NCI-H226 (cell line): ENCODE measurements around the gene OPRPN.

Experiments used
- DNase-seq: peaks from one replicate; pipeline ENCODE4 v3.0.0-alpha.2; 2015

OPRPN gene, protein sequence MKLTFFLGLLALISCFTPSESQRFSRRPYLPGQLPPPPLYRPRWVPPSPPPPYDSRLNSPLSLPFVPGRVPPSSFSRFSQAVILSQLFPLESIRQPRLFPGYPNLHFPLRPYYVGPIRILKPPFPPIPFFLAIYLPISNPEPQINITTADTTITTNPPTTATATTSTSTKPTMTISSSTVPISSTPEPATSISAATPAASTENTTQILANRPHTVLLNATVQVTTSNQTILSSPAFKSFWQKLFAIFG

DNA sequence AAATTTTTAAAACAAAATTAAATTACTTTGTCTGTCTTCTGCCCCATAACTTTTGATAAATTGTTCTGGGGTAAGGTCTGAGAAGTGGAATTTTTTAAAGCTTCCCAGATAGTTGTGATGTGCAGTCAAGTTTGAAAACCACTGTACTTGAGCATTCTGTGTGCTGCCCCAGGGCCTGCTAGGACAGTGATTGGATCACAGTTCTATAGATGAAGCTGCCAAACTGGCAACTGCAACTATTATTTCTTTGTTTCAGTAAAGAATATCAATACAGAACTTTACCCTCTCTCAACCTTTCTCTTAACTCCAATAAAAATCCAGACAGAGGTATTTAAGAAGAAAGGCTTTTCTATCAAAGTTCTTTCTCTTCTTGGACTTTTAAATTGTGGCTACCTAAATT, at the start of gene OPRPN:
Gene OPRPN (plus strand): TSS at position 361 of the 400 bp plus-strand sequence. CDS start 1,346 bp downstream, outside the sequence.
- DNase-seq, result no peak

DNA sequence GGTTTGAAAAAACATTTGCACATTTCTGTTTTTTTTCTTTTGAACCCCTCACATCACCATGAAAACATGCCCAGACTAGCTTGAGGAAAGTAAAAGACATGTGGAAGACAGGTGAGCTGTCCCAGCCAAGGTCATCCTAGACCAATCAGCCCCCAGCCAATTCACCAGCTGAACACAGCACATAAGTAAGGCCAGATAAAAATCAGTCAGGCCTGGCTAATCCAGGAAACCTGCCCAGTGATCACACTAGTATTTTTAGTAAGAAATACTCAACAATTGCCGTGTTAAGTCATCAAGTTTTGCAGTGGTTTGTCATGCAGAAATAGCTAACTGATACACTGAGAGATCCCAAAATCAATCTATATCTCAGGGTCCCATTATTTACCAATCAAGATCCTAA, 41.6 kb upstream of the OPRPN start:
- no peak for DNase-seq

DNA sequence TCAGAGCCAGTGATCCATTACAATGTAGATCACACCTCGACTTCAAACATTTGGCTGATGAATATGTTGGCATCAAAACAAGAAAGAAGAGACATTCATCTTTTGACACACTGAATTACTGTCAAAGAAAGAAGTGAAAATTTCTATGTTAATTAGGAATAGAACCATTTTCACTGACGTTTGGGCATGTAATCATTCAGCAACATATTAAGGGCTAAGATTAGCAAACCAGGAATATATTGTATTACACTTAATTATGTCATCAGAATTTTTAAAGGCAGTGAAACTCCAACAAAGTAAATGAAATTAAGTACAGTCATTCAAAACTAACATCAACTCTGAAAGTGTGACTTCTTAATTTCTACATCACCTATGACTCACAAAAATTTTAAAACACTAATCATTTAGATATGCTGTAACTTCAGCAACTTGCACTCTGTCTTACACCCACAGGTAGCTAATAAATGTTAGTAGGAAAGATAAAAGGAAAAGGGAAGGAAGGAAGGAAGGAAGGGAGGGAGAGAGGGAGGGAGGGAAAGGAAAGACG, 38.6 kb upstream of the OPRPN start:
- DNase-seq, result no peak

DNA sequence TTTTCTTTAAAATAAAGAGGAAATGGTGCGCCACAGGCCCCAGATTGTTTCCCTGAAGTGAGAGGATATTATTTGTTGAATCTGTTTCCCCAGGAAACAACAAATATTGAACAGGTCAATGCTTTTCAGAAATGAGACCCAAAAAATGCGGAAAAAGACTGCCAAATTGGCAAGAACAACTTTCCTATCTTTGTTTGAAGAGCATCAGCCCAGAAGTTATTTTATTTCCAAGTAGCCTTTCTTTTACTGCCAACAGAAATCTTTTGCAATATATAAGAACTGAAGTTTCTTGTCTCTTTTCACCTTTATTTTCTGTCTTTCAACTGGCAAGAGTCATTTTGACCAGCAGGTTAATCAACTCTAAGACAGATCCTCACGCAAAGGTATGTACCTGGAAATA, 37.3 kb upstream of the OPRPN start, which contains the start of gene SMR3A:
Gene SMR3A (plus strand): TSS at position 301 of the 400 bp plus-strand sequence. CDS start 1,356 bp downstream, outside the sequence.
- DNase-seq, result no peak

DNA sequence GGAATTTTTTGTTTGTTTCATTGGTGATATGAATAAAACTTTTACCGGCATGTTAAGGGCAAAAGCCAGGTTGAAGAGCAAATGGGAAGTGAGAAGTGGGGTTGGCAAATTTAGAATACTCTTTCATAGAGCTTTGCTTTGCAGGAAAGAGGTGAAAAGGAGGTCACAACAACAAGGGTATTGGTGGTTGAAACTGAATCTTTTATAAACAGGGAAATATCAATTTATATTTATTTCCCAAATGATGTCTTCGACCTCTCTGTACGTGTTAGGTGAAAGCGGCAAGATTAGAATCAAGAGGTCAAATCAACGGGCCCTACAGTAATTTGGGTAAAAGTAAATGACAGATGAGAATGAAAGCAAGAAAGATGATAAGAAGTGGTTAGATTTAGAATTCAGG, 33.7 kb upstream of the OPRPN start:
- no peak for DNase-seq

DNA sequence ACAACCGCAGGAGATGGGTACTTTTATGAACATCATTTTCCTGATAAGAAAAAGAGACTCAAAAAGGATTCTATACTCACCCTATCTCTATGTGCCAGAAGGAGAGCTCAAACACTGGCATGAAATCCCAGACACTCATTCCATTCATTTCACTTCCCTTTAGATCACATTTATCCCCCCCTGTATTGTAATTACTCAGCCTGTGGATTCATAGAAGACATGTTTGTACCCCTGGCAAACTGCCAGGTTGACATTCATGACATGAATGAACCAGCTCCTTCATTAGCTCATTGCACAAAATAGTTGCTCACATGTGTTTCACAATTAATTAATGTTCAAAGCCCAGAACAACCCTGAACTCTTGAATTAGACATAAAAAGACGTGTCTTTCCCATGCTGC, 32.3 kb upstream of the OPRPN start:
- DNase-seq, result peak; percentile 30

DNA sequence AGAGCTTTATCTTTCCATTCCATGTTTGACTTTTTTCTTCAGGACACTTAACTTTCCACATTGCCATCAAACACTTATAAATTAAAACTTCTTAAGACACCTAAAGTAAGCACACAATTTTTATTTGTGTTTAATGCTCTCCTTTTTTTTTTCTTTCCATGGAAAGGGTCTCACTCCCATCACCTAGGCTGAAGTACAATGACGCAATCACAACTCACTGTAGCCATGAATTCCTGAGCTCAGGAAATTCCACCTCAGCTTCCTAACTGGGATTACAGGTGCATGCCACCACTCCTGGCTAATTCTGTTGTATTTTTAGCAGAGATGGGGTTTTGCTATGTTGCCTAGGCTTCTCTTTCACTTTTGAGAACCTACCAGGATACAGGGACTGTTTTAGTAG, 29.9 kb upstream of the OPRPN start:
- DNase-seq, result peak; percentile 9

DNA sequence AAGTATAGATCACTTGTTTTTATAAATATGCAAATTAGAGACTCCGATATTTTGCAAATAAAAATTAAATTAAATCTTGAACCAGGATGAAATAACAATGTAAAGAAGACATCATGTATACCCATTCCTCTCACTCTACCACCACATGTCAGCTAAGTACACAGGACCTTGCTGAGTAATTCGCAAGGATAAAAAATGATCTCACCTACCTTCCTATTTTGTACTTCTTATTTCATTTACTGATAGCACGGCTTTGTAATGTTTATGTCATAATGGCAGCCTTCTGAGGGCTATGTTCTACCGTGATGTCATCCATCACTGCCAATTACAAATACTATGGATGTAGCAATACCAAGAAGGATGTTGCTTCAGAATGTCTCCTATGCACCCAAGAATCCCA, 25.8 kb upstream of the OPRPN start:
- no peak for DNase-seq

DNA sequence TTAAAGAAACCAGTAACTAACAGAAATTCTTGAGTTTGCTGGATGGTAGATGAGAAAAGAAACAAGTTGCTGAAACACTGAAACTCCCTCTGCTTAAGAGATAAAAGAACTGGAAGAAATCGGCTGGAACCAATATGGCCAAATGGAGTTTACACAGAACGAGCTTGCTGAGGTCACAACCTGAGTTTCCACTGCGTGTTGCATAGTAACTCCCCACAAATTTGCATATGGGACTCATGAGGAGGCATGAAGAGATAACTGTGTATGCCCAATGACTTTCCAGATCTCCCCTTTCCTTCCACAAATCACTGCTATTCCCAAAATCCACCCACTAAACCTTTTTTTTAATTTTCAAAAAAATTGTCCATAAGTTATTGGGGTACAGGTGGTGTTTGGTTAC, 25.0 kb upstream of the OPRPN start:
- DNase-seq, result no peak

DNA sequence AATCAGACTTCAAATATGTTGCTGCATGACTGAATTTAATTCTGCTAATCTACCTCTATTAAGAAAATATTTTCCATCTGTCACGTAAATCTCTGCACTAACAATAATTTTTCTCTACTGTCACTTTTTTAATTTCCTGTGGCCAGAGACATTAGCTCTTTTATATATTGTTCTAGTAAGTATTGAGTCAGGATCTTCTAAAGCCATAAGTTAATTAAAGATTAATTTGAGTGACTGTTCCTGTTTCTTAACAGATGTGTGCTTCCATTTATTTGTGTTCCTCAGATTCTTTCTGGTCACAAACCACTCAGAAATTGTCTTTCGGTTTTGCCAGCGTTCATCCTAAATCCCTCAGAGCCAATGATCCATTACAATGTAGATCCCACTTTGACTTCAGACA, 17.2 kb upstream of the OPRPN start:
- DNase-seq, result no peak

DNA sequence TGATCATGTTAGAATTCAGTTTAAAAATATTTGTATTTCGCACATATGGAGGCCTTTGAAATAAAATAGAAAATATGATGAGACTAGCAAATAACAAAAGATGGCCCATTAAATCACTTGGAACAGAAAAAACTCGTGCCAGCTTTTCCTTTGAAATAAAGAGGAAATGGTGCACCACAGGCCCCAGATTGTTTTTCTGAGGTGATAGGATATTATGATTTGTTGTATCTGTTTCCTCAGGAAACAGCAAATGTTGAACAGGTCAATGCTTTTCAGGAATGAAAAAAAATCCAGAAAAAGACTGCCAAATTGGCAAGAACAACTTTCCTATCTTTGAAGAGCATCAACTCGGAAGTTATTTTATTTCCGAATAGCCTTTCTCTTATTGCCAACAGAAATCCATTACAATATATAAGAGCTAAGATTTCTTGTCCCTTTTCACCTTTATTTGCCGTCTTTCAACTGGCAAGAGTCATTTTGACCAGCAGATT, 15.0 kb upstream of the OPRPN start, which contains the start of gene SMR3B:
Gene SMR3B (plus strand): TSS at position 441 of the 491 bp plus-strand sequence. CDS start 1,380 bp downstream, outside the sequence.
- DNase-seq, result no peak

DNA sequence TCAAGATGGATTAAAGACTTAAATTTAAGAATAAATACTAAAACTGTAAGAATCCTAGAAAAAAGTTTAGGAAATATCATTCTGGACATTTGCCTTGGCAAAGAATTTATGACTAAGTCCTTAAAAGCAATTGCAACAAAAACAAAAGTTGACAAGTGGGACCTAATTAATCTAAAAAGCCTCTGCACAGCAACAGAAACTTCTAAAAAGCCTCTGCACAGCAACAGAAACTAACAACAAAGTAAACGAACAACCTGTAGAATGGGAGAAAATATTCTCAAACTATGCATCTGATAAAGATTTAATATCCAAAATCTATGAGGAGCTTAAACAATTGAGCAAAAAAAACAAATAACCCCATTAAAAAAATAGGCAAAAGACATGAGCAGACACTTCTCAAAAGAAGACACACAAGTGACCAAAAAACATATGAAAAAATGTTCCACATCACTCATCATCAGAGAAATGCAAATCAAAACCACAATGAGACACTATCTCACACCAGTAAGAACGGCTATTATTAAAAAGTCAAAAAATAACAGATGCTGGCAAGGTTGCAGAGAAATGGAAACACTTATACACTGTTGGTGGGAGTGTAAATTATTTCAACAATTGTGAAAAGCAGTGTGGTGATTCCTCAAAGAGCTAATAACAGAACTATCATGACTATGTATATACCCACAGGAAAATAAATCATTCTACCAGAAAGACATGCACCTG, 5.5 kb upstream of the OPRPN start:
- no peak for DNase-seq

DNA sequence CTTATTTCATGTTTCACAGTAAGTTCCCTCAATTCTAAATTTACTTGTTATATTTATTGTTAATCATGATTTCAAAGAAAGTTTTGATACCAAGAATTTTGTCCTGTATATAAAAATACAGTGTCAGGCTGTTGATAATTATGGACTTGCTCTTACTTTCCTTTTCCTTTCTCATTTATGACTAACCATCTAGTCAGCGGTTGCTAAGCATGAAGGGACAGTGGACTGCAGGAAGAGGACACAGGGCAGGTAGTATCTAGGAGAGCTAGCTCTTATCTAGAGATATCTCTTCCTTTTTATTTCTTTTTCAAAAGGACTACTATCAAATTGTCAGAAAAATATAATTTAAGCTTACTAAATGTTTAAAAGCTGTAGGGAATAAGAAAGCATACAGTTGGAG, 1.6 kb downstream of the OPRPN start:
- no peak for DNase-seq

DNA sequence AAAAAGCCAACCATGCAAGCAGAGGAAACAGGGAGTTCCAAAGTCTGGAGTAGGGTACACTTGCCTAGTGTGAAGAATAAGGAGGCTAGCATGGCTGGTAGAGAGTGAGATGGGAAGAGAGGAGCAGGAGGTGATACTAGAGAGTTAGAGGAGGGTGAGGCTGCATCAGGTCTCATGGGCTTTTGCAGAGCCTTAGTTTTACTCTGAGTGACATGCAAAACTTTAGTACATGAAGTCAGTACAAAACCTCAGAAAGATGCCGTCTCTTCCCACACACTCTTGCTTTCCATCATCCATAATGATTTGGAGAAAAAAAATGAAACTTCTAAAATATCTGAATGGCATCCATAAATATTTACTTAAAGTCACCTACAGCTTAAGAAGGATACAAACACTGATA, 5.0 kb downstream of the OPRPN start:
- no peak for DNase-seq

DNA sequence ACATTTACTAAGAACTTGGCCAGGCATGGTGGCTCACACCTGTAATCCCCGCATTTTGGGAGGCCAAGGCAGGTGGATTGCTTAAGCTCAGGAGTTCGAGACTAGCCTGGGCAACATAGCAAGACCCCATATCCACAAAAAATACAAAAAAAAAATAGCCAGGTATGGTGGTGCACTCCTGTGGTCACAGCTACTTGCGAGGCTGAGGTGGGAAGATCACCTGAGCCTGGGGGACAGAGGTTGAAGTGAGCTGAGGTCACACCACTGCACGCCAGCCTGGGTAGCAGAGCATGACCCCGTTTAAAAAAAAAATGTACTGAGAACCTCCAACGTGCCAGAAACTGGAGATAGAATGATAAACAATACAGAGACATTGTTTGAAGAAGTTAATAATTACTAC, 8.0 kb downstream of the OPRPN start:
- no peak for DNase-seq

DNA sequence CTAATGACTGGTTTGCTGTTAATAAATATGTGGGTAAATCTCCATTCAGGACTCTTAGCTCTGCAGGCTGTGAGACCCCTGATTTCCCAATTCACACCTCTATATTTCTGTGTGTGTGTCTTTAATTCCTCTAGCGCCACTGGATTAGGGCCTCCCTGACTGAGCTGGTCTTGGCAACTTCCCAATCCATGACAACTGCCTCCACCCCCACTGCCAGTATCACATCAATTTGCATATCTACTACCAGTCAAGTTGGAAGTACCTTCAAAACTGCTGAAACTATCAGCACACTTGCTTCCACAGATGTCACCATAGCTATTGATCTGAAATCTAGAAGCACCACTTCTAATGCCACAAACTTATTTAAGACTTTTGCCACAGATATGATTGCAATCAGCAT, 27.6 kb downstream of the OPRPN start:
- DNase-seq, result no peak

DNA sequence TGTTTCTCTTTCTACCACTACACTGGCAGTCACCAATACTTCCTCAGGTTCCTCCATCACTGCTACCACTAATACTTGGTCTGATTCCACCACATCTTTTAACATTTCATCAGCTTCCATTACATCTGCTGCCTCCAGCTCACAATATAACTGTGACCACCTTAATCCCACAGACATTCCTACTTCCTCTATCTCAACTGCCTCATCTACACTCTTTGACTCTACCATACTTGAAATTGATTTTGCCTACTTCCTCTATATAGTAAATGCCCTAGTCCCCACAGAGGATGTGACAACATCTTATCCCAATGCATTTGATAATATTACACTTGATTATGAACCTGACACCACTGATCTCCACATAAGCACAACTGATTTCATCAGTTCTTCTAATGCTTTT, 29.0 kb downstream of the OPRPN start:
- DNase-seq, result no peak

DNA sequence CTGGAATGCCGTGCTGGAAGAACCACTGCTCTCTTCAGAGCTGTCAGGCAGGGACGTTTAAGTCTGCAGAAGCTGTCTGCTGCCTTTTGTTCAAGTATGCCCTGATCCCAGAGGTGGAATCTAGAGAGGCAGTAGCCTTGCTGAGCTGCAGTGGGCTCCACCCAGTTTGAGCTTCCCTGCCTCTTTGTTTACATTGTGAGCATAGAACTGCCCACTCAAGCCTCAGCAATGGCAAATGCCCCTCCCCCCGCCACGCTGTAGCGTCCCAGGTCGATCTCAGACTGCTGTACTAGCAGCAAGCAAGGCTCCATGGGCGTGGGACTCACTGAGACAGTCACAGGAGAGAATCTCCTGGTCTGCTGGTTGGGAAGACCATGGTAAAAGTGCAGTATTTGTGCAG, 39.5 kb downstream of the OPRPN start:
- no peak for DNase-seq

DNA sequence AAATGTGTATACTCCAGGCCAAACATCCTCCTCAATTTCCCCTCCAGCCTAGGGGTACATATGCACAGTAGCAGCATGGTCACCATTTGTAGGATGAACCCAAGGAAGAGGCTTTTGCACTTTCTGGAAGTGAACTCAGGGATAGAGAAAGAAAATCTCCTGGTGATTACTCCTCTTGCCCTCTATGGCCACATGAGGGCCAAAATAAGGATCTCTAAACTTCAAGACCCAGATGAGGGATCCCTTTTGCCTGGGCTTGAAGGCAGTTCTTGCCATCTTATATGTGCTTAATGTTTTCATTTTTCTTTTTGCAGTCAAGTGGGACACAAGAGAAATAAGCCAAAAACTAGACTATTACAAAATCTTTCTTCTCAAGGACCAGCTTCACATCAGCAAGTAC, 44.7 kb downstream of the OPRPN start:
- DNase-seq, result no peak

DNA sequence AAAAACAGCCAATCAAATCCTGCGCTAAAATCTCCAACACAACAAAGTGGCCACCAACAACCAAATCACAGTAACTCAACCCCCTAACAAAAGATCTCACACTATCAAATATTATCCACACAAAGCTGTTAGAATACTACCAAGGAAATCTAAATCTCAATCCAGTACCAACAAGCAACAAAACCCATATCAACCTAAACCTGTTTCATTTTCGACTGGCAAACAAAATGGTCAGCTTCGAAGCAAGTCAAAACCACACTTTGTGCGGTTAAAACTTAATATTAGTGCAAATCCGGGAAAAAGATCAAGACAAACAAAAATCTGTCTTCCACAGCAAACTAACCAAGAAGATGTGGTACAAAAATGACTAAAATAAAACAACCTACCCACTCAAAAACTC, 45.6 kb downstream of the OPRPN start:
- DNase-seq, result no peak

DNA sequence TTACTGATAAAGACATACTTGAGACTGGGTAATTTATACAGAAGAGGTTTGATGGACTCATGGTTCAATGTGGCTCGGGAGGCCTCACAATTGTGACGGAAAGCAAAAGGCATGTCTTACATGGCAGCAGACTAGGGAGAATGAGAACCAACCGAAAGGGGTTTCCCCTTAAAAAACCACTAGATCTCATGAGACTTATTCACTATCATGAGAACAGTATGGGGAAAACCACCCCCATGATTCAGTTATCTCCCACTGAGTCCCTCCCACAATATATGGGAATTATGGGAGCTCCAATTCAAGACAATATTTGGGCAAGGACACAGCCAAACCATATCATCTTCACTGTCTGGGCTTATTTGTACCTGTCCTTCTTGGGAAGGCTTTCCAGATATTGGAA, 51.5 kb downstream of the OPRPN start:
- DNase-seq, result no peak

DNA sequence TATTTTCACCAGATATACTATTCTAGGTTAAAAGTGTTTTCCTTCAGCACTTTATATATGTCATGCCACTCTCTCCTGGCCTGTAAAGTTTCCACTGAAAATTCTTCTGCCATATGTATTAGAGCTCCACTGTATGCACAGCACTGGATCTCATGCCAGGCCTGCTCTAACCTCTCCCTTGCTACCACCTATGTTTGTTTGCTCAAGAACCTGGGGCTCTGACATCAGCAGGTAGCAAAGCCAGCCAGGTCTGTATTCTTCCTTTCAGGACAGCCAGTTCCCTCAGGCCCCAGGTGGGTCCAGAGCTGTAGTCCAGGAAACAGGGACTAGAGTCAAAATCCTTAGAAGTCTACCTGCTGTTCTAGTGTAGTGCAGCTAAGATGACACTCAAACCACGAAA, 55.2 kb downstream of the OPRPN start:
- no peak for DNase-seq
